GM21360 (cell line): Measurements from ENCODE around the gene ALG10B.

Source experiments
- ATAC-seq: cut with Tn5 transposase; IDR thresholded peaks from one replicate; pipeline ENCODE4 v1.9.1; 2021; ENCODE audit warnings: mild to moderate bottlenecking, moderate library complexity; ENCODE audit not compliant: unreplicated experiment

Gene ALG10B

DNA sequence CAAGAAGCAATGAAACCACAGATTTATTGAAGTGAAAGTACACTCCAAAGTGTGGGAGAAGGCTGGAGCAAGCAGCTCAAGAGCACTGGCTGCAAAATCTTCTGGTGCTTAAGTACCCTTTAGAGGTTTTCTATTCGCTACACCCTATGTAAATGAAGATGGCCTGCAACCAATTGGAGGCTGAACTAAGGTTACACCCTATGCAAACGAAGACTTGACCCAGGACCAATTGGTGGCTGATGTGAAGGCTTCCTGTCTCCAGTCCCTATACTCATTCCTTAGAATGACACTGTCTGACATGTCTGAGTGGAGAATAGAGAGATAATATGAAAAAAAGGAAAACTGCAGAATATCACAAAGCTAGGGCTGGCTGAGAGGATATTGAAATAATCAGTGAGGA lies 57.2 kb downstream of the ALG10B start:
- no peak for ATAC-seq

DNA sequence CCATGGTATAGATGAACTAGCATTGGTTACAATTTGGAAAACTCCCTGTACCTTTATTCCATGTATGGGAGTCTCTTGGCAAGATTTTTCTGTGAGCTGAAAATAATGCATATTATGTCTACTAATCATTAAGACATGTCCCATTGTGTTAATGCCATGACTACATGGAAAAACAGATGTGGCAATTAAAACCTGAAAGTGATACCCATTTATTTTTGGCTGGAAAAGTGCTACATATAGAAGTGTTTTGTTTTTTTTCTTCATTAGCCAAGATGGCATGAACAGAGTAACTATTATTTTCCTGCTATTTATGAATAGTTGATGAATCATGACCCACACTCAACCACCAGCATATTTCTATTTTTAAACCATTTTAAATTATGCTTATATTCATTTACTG lies 58.2 kb downstream of the ALG10B start:
- ATAC-seq = no peak
